PFSK-1 (cell line): ENCODE measurements around the gene SCAF4.

Experiments used
- FOXP2 ChIP-seq: optimal IDR thresholded peaks from 2 replicates; pipeline ENCODE3; 2011; ENCODE audit warnings: borderline replicate concordance, control low read depth, inconsistent platforms; ENCODE audit not compliant: insufficient read depth; ENCODE audit errors: extremely low read length, extremely low read depth
- POLR2AphosphoS5 ChIP-seq: IDR thresholded peaks from 2 replicates; pipeline ENCODE4 v1.6.1; 2012; ENCODE audit warnings: low read depth, mild to moderate bottlenecking, control low read depth, low read length, moderate library complexity
- SIN3A ChIP-seq: IDR thresholded peaks from 2 replicates; pipeline ENCODE4 v1.6.1; 2012; ENCODE audit warnings: mild to moderate bottlenecking, low read length, moderate library complexity, borderline replicate concordance; ENCODE audit not compliant: insufficient read depth
- TAF1 ChIP-seq: IDR thresholded peaks from 2 replicates; pipeline ENCODE4 v1.6.1; 2012; ENCODE audit warnings: low read length, control low read depth, borderline replicate concordance; ENCODE audit not compliant: insufficient read depth
- TF ChIP-seq, protein P1 (sequence below), 2 experiments: IDR thresholded peaks; 2 replicates each; pipeline versions ENCODE4 v1.6.1 to v1.8.0; 2011 to 2012; ENCODE audit warnings: low read depth in 2 of 2, low read length in 2 of 2, control low read depth in 1 of 2, inconsistent platforms in 1 of 2, mild to moderate bottlenecking in 1 of 2, moderate library complexity in 1 of 2; ENCODE audit not compliant: insufficient read depth in 1 of 2

SCAF4 gene

DNA sequence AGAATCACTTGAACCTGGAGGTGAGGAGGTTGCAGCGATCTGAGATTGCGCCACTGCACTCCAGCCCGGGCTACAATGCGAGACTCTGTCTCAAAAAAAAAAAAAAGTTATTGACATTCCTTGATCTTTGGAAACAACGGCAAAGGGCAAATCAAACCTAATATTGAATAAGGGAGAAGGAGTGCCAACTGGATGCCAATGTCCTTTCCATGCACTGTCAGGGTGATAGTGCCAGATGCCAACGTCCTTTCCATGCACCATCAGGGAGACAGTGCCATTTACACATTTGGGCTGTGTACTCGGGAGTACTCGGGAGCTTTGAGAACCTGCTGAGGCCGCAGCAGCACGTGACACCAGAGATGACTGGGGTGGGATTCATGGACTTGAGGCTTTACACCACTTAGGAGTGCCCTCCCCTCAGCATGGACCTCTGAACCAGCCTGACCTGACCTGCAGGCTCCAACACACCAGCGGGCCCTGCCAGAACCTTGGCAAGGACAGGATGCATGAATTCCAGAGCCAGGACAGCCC lies 106.9 kb downstream of the SCAF4 start:
- TF ChIP-seq SIN3A: no peak
- no peak for TF ChIP-seq POLR2AphosphoS5
- no peak for TF ChIP-seq TAF1
- TF ChIP-seq, protein P1, sequence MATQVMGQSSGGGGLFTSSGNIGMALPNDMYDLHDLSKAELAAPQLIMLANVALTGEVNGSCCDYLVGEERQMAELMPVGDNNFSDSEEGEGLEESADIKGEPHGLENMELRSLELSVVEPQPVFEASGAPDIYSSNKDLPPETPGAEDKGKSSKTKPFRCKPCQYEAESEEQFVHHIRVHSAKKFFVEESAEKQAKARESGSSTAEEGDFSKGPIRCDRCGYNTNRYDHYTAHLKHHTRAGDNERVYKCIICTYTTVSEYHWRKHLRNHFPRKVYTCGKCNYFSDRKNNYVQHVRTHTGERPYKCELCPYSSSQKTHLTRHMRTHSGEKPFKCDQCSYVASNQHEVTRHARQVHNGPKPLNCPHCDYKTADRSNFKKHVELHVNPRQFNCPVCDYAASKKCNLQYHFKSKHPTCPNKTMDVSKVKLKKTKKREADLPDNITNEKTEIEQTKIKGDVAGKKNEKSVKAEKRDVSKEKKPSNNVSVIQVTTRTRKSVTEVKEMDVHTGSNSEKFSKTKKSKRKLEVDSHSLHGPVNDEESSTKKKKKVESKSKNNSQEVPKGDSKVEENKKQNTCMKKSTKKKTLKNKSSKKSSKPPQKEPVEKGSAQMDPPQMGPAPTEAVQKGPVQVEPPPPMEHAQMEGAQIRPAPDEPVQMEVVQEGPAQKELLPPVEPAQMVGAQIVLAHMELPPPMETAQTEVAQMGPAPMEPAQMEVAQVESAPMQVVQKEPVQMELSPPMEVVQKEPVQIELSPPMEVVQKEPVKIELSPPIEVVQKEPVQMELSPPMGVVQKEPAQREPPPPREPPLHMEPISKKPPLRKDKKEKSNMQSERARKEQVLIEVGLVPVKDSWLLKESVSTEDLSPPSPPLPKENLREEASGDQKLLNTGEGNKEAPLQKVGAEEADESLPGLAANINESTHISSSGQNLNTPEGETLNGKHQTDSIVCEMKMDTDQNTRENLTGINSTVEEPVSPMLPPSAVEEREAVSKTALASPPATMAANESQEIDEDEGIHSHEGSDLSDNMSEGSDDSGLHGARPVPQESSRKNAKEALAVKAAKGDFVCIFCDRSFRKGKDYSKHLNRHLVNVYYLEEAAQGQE (IDR thresholded peaks at IDR 0.05; ENCODE audit: insufficient read depth in 1 of 2, low read depth in 2 of 2, low read length in 2 of 2): no peak
- TF ChIP-seq FOXP2: no peak

DNA sequence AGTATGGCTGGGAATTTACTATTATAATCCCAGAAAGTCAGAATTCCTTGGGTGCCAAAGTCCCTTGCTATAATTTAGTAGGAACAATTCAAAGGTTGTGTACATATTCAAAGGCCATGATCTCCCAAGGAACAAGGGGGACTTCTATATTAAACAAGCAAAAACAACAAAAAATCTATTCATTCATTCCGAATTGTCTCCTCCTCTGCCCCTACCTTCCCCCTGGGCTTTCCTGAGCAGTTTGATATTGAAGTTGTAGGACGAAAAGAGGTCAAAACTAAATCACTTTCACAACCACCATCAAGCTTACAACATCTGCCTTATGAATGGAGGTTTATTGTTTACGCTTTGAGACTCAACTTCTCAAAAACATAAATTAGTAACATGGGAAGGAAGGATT lies 107.7 kb downstream of the SCAF4 start:
- no peak for TF ChIP-seq TAF1
- TF ChIP-seq FOXP2: no peak
- TF ChIP-seq SIN3A: no peak
- TF ChIP-seq, protein P1 (IDR thresholded peaks at IDR 0.05; ENCODE audit: insufficient read depth in 1 of 2, low read depth in 2 of 2, low read length in 2 of 2): no peak
- TF ChIP-seq POLR2AphosphoS5: no peak

DNA sequence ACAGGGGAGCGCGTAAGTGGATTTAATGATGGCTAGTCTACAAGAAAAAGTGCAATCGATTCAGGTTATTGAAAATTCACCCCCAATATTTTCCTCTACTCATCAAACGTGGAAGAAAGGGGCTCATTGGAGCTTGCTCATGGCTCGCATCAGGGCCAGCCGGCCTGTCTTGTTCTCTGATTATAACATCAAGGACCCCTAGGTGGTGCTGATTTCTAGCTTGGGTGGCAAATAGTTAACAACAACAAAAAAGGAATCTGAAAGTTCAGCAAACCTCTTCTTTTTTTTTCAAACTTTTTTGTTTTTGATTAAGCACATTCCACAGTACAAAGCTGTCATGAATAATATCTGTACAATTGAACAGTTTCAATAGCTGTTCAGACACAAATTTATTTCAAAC lies 108.3 kb downstream of the SCAF4 start:
- TF ChIP-seq POLR2AphosphoS5 (no peak), TAF1 (no peak), FOXP2 (no peak), SIN3A (no peak)
- TF ChIP-seq, protein P1 (IDR thresholded peaks at IDR 0.05; ENCODE audit: insufficient read depth in 1 of 2, low read depth in 2 of 2, low read length in 2 of 2): no peak

DNA sequence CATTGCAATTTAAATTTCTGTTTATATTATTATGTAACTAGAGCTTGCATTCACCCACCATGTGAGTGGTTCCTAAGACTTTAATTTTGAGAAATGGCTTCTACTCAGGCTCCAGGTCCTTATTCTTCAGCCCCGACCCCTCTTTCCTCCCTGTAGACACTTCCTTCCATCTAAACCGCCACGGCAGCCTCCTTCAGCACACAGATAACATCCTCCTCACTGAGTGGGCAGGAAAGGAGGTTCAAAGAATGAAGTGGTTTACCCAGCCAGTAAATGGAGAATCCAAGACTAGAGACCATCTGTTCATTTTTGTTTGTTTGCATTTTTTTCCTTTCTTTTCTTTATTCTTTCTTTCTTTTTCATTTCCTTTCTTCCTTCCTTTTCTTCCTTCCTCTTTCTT lies 109.5 kb downstream of the SCAF4 start:
- TF ChIP-seq SIN3A (no peak), FOXP2 (no peak), TAF1 (no peak), POLR2AphosphoS5 (no peak)
- TF ChIP-seq, protein P1 (IDR thresholded peaks at IDR 0.05; ENCODE audit: insufficient read depth in 1 of 2, low read depth in 2 of 2, low read length in 2 of 2): no peak
